Central memory CD4-positive, alpha-beta T cell (primary cell): ENCODE measurements around the gene UBALD1.

Experiments
- DNase-seq: peaks from one replicate; pipeline ENCODE4 v3.0.0; 2022
- total RNA-seq, 3 experiments: gene quantifications; one replicate each; lab custom pipeline; 2026; lab: John Stamatoyannopoulos, UW

Gene UBALD1
- 6.0 to 23.9 (median 12.5) reads per million in 3 experiments for total RNA-seq

DNA sequence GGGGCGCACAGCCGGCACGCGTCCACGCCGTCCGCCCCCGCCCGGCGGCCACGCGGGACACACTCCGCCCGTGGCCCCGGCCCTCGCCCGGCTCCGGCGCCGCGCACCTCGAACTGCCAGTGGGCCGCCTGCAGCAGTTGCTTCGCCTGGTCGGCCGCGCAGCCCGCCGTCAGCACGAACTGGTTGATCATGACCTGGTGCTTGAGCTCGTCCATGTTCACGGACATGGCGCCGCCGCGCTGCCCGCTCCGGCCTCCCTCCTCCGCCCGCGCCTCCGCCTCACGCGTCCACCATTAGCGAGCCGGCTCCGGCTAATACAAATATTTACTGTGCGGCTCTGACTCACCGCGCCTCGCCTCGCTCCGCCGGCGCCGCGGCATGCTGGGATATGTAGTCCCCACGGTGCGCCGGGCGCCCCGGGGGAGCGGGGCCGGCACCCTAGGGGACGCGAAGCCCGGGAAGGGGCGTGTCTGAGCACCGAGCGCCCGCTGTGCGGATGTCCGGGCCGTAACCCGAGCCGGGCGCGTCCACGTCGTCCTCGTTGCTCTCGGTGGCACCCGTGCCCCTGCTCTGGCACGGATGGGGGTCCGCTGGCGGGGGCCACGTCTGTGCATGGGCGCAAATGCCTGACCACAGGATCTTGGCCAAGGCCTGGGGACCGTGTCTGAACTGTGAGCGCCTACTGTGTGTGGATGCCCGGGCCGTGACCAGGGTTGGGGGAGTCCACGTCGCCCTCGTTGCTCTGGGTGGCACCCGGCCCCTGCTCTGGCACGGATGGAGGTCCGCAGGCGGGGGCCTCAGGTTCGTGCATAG, at the start of gene UBALD1:
Gene UBALD1, minus strand, starts transcription at position 318 of the 813 bp plus-strand sequence. Its CDS starts 91 bp downstream, at position 227.
- DNase-seq = peak; percentile 68

DNA sequence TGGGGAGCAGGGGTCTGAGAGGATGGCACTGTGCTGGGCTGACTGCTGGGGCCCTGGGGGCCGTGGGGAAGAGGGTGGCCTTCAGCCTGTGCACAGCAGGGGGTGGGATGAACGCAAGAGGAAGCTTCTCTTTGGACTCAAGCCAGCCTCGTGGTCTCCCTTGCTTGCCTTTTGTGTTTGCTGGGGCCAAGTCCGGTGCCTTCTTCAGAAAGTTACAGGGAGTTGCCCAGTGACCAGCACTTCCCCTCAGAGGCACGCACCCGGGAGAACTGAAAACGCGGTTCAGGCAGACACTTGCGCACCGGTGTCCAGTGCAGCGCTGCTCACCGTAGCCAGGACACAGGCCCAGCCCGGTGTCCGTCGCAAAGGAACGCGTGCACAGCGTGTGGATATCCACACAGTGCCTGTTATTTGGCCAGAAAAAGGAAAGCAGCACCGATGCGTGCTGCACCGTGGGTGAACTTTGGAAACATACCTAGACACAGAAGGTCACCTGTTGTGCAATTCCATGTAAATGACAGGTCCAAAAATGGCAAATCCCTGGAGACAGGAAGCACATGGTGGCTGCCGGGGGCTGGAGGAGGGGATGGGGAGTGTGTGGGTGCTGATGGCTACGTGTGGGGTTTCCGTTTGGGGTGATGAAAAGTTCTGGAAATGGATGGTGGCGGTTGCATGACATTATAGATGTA, 49.2 kb upstream of the UBALD1 start:
- no peak for DNase-seq

DNA sequence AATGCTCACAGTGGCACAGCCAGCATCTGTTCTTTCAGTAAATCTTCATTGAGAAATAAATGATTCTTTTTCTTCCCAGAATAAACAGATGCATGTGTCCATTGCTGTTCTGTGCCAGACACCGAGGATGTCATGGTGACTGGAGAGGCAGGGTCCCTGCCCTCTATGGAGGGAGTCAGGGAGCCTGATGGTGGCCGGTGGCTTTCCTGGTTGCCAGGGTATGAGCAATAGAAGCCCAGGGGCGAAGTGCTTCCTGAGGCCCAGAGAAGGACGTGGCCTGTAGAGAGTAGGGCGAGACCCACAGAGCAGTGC, 48.7 kb upstream of the UBALD1 start:
- no peak for DNase-seq

DNA sequence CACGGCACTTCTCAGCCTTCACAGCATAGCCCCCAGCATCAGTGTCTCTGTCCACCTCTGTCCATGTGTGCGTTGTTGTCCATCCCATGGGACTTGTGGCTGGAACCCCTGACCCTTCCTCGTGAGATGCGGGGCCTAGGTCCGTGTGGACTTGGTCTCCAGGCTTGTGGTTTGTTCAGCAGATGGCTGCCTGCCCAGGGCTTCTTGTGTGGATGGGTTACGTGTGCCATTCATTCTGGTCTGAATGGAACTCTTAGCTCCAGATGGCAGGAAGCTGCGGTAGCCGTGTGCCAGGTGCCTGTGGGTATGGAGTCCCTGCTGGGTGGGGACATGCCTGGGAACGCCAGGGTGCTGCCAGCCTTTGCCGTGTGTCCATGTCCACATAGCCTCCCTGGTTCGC, 47.0 kb upstream of the UBALD1 start:
- no peak for DNase-seq

DNA sequence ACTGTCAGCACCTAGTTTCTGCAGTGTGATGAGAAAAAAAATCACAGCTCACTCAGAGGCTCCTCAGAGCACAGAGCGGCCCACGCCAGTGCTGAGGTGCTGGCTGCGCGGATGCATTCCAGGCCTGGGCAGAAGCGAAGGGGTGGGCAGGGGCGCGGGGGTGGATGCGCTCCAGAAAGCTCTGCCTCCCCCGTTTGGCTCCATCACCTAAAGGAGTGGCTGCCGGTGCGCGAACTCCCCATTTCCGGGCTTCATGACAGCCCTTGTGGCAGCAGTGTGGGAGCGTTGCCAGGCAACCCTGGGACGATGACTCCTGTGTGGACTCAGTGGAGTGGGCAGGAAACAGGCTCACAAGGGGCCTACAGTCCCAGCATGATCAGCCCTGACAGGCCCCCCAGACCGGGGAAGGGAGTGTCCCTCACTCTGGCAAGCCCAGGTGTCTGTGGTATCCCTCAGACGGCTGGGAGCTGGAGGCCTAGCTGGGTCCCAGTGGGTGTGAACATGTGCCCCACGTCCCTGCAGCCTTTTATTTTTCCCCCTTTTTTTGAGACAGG, 45.8 kb upstream of the UBALD1 start:
- DNase-seq = peak; percentile 55

DNA sequence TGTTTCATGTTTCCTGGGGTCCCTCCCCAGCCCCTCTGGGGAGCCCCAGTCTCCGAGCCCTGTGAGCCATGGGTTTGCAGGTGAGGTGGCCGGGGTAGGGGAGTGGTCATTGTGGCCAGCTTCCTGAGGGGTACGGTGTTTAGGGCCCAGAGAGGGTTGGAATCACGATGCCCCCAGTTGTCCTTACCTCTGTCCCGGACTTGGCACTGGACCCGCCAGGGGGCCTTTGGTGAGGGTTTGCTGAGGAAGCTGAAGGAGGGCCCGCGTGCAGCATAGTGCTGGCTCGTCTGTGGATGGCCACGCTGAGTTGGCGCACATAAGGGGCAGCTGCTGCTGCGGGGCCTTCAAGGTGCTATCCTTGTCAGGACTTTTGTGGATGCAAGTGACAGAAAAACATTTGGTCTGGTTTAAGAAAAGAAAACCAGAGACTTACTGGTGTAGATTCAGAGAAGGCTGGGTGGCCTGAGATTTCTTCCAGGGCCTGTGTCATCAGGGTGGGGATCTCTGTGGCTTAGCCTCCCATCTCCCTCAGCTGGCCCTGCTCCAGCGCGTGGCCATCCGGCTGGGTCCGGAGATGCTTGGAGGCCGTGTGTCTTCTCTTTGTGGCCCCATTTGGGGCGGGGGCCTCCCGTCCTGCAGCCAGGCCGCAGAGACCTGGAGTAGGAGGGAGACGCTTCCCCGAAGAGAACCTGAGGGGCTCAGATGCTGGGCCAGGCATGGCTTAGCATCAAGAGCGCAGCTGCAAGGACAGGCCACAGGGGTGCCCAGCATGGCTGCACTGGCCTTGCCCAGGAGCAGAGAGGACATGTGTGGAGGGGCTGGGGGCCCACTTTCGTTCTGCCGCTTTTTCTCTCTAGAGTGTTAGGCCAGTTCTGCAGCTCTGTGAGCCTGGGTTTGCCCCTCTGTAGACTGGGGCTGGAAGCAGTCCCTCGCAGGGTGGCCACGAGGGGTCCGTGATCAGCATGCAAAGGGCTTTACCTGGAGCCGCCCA, 45.0 kb upstream of the UBALD1 start:
- DNase-seq = no peak

DNA sequence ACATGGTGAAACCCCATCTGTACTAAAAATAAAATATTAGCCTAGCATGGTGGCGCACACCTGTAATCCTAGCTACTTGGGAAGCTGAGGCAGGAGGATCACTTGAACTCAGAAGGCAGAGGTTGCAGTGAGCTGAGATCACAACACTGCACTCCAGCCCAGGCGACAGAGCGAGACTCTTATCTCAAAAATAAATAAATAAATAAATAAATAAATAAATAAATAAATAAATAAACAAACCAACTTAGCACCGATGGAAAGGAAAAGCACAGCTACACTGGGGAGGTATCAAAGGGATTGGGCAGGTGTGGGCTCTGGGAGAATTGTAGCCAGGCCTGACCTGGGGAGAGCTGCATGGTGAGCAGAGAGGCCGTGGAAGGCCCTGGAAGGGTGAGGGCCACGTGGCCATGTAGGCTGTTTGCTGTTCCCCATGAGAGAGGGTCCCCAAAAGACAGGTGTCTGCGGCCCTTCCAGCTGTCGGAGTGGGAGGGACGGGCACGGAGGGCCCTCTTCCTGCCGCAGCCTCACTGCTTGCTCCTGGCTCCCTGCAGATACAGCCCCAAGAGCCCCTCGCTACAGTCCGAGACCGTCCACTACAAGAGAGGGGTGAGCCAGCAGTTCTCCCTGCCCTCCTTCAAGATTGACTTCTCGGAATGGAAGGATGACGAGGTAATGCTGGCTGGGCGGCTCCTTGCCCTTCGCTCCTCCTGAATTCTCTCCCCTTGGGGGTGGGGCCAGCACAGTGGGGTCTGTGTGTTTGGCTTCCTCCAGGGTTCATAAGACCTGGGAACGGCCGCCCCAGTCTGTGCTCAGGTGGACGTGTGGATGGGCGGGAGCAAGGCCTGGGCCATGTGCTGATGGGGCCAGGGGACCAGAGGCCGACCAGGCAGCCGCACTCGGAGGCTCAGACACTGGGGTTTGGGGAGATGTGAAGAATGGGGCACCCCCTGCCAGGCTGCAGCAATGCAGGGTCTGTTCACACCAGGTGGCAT, 42.3 kb upstream of the UBALD1 start:
- DNase-seq = no peak

DNA sequence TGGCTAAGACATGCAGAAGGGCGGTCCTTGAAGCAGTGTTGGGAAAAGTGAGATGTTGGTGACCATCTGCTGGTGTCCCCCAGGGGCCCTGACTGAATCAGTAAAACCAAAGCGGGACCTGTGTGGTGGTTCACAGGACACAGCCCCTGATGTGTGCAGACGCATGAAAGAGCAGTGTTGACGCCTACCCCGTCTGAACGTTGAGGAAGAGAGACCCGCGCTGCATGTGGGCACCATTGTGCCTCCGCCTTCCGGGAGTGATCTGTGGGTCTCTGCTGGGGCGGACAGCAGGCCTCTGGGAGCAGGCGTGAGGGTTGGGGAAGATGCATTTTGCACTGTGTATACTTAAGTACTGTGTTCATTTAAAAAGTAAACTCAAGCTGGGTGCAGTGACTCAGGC, 41.5 kb upstream of the UBALD1 start:
- DNase-seq = no peak

DNA sequence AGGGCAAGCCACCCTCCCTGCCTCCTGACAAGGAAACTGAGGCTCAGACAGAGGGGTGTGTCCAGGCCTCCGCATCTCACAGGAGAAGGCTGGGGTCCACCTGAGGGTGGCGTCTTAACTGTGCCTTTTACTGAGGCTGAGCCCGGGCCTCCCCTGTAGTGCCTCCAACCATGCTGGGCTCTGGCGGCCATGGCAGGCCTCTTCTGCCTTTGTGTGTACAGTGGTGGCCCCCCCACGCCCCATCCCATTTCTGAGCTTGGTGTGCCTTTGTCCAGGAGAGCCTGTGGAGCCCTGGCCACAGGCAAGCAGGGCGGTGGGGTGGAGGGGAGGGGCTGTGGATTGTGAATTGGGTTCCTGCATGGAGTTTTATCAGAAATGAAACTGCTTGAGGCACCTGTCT, 41.1 kb upstream of the UBALD1 start:
- DNase-seq = no peak

DNA sequence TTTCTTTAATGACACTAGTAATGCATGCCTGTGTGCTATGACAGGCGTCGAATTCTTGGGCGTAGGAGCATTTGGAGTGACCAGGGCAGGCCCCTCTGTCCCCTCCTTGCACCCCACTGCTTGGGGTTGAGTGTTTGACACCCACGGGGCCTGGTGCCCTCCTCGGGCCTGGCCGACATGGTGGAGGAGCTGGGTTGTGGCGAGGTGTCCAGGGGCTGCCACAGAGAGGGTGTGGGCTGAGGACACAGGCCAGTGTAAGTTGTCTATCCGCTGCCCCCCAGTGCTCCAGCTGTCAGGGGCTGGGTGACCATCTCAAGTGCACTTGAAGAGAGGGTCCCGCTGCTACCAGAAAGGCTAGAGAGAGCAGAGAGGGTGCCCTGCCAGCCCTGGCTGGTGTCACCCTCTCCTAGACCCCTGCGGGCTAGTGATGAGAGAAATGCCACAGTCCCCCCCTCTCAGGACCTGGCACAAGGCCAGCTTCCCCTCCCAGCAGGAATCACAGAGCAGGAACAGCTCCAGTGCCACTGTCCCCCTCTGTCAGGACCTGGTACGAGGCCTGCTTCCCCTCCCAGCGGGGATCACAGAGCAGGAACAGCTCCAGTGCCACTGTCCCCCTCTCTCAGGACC, 40.4 kb upstream of the UBALD1 start:
- no peak for DNase-seq

DNA sequence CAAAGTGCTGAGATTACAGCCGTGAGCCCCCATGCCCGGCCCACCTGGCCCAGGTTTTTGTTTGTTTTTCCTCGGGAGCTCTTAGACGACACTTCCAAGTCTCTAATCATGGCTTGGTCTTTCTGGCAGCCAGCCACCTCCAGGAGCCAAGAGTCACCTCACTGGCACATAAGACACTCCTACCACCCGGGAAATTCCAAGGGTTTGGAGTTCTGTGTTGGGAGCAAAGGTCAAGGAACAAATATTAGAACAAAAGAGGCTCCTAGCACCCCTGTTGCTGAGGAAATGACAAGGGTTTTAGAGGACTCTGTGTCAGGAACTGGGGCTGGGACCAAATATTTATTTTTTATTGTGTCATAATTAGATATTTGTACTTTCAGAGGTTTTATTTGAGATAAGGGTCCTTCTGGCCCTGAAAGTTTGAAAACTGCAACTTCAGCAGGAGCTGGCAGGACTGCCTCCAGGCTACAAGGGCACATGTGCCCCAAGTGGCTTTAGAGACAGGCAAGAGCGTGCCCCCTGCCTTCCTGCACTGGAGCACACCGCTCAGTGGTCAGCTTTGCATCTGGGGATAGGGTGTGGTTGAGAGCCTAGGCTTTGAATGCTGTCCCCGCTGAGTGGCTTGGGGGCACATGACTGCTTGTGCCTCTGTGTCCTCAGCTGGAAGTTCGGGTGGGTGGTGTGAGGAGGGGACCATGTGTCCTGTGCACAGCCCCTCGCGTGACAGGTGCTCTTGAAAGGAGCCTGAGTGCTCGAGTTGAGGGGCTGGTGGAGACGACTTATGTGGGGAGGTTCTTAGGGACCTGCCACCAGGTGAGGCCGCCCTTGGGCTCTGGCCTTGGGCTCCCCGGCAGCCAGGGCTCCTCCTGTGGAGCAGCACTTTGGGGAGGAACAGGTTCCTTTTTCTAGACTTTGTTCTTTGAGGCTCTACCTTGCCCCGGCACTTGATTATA, 39.6 kb upstream of the UBALD1 start:
- no peak for DNase-seq

DNA sequence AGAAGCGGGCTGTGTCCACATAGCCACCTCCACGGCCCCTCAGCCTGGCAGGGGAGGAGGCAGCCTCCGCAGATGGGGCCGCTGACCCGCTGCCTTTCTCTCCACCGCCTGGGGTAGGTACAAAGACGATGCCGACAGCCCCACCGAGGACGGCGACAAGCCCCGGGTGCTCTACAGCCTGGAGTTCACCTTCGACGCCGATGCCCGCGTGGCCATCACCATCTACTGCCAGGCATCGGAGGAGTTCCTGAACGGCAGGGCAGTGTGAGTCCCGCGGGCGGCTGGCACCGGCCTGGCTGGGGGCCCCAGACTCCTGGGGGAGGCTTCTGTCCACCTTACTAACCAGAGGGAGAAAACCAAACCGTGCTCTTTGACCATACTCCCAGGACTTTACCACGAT, 37.9 kb upstream of the UBALD1 start:
- DNase-seq = no peak

DNA sequence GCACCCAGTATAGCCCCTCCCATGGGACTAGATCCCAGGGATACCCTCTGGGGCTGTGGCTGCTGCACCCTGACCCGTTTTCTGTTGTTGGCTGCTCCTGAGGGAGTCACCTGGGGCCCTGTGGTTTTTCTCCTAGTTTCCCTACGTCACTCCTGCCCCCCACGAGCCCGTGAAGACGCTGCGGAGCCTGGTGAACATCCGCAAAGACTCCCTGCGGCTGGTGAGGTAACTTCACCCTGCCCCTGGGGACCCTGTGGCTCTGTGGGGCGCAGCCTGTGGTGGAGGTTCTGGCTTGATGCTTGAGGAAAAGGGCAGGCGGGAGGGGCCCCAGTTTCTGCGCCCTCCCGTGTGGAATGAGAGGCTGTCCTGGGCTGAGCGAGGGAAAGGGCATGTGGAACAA, 37.1 kb upstream of the UBALD1 start:
- no peak for DNase-seq

DNA sequence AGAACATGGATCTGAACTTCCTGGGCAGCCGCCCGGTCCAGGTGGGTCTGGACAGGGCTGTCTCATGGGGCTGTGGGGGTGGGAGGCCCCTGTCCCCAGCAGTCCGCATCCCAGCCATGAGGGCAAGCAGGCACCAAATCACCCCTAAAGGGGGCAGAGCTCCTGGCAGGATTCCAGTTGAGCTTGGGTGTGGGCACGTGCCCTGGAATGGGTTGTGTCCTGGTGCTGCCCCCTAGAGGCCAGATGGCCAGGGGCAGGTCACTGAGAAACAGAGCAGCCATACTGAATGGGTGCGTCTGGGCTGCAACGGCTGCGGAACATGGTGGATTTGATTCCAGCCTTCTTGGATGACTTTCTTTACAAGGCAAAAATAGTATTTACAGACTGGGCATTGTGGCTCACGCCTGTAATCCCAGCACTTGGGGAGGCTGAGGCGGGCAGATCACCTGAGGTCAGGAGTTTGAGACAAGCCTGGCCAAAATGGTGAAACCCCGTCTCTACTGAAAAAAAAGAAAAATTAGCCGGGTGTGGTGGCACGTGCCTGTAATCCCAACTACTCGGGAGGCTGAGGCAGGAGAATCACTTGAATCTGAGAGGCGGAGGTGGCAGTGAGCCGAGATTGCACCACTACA, 35.9 kb upstream of the UBALD1 start:
- peak; percentile 65 for DNase-seq

DNA sequence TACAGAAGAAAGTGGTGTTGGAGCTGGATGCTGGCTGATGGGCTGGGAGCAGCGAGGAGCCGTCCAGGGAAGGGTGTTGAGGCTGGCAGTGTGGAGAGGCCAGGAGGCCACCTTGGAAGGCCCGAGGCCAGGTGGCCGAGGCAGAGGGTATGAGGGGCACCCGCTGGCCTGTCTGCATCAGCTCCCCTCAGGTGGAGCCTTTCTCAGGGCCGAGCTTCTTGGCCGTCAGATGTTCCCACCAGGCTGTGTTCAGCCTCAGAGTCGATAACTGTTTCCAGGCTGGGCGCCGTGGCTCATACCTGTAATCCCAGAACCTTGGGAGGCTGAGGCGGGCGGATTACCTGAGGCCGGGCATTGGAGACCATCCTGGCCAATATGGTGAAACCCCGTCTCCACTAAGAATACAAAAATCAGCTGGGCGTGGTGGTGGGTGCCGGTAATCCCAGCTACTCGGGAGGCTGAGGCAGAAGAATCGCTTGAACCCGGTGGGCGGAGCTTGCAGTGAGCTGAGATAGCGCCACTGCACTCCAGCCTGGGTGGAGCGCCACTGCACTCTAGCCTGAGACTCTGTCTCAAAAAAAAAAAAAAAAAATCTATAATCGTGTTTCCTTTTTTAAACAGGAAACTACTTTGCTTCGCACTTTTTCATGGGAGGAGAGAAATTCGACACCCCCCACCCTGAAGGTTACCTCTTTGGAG, 35.2 kb upstream of the UBALD1 start:
- no peak for DNase-seq

DNA sequence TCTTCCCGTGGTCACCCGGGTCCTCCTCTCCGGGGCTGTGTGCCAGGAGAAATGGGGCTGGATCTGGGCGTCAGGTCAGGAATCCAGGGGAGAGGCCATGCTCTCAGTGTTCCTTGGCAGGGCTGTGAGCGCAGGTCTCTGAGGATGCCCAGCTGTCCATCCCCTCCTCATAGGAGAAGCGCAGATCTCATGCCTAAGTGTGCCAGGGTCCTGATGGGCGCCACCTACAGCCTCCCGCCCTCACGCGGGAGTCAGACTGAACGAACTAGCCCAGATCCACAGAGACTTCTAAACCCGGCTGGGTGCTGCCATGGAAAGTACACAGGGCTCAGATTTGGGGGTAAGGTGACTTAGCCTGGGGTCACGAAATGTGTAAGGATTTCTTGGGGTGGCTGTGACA, 34.2 kb upstream of the UBALD1 start:
- DNase-seq = no peak

DNA sequence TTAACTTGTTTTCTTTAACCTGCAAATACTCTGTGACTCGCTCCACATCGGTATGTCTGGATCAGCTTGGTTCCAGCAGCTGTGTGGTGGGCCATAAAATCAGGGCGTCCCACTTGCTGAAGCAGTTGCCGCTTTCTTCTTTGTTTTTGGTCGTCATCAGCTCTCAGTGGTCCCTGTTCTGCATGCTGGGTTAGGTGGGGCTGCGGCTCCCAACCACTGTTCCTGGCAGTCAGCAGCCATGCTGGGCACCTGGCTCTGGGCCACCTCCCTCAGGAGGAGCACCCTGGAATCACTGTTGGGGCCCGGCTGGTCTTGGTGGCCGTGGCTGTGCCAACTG, 32.9 kb upstream of the UBALD1 start:
- no peak for DNase-seq

DNA sequence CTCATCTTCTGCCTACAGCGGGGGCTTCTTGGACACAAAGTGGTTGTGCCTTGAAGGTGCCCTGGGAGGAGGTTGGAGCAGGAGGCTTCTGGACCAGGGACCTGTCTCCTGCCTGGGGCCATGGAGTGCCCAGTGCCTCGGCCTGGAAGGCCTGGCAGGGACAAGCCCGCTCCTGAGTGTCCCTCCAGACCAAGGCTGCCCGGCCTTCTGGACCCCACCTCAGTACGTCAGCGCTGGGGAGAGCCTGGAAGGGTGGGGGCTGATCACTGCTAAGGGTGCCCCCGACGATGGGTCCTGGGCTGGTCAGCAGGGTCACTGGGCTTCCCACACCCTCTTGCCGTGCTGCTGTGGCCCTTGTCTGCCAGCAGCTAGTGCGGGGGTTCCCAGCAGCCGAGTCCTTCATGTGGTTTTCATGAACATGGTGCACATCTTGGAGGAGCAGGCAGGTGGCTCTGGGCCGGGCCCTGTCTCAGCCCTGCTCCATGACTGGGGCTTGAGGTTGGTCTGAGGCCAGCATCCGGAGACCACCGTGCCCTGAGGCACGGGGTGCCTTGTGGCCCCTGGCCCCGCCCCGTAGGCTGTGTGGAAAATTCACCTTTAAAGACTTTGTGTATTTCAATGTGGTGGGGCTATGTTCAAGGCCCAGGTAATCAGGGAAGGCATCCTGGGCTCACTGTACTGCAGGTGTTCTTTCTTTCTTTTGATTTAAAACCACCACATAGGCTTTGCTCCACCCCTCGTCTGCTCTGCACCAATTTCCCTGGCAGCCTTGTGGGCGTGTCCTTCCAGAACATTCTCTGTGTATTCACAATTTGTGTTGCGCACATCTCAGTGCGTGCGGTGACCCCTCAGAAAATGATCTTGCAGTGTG, 32.3 kb upstream of the UBALD1 start:
- no peak for DNase-seq
